NCI-H1105 (cell line): ENCODE results near the gene CELSR1.
"Not testable (repeated sequence)": the region's sequence is repeated elsewhere in the genome, so short reads cannot be mapped to it uniquely, and the experiment has no call there.

ENCODE experiments used
- DNase-seq: peaks from one replicate; lab custom pipeline; 2025; lab: John Stamatoyannopoulos, UW

CELSR1 gene

GRCh38 chr22:46511151-46512038, 26.0 kb downstream of the CELSR1 start:
- no peak for DNase-seq

- no peak for DNase-seq
Measured at GRCh38 chr22:46509416-46510089, 27.9 kb downstream of the CELSR1 start.

- DNase-seq: no peak
Measured at GRCh38 chr22:46508491-46508999, 28.9 kb downstream of the CELSR1 start.

- DNase-seq: no peak
Measured at GRCh38 chr22:46507451-46508425, 29.7 kb downstream of the CELSR1 start.

GRCh38 chr22:46504584-46504983, 32.8 kb downstream of the CELSR1 start:
- no peak for DNase-seq

- no peak for DNase-seq
Measured at GRCh38 chr22:46502440-46503175, 34.8 kb downstream of the CELSR1 start.

GRCh38 chr22:46501701-46502100, 35.7 kb downstream of the CELSR1 start:
- DNase-seq: no peak

- DNase-seq: not testable (repeated sequence)
Measured at GRCh38 chr22:46501265-46501664, 36.2 kb downstream of the CELSR1 start.

GRCh38 chr22:46500201-46500600, 37.2 kb downstream of the CELSR1 start:
- DNase-seq: no peak

GRCh38 chr22:46499805-46500189, 37.6 kb downstream of the CELSR1 start:
- no peak for DNase-seq

- DNase-seq: no peak
Measured at GRCh38 chr22:46491946-46492345, 45.5 kb downstream of the CELSR1 start.

GRCh38 chr22:46490538-46490937, 46.9 kb downstream of the CELSR1 start:
- no peak for DNase-seq

GRCh38 chr22:46486996-46487717, 50.3 kb downstream of the CELSR1 start:
- DNase-seq: no peak

- no peak for DNase-seq
Measured at GRCh38 chr22:46484861-46485595, 52.4 kb downstream of the CELSR1 start.

- DNase-seq: no peak
Measured at GRCh38 chr22:46484156-46484860, 53.1 kb downstream of the CELSR1 start.

GRCh38 chr22:46483353-46483752, 54.1 kb downstream of the CELSR1 start:
- DNase-seq: no peak

GRCh38 chr22:46482056-46482675, 55.3 kb downstream of the CELSR1 start:
- no peak for DNase-seq

- DNase-seq: no peak
Measured at GRCh38 chr22:46481386-46481785, 56.0 kb downstream of the CELSR1 start.

- DNase-seq: no peak
Measured at GRCh38 chr22:46480396-46480795, 57.0 kb downstream of the CELSR1 start.
